ENCODE measurements around the gene PEMT.

- TF ChIP-seq ZC3H11A (IDR thresholded peaks at IDR 0.05; ENCODE audit: low read depth, low read length) (no peak), ZBTB11 (CRISPR knock-in tag; IDR thresholded peaks at IDR 0.05) (no peak), POLR2AphosphoS5 (IDR thresholded peaks at IDR 0.05; ENCODE audit: control insufficient read depth, insufficient read depth, low read depth, low read length) (no peak), EHMT2 (IDR thresholded peaks at IDR 0.05) (no peak), CHD2 (IDR thresholded peaks at IDR 0.05; ENCODE audit: low read depth, low read length) (no peak), ZNF512 (tag; IDR thresholded peaks at IDR 0.05) (no peak), ZNF785 (CRISPR knock-in tag; IDR thresholded peaks at IDR 0.05) (no peak), TBL1XR1 (IDR thresholded peaks at IDR 0.05; ENCODE audit: low read length in 2 of 2) (no peak), ZKSCAN8 (CRISPR knock-in tag; IDR thresholded peaks at IDR 0.05) (no peak), CHD7 (IDR thresholded peaks at IDR 0.05; ENCODE audit: low read depth, low read length) (no peak), DACH1 (IDR thresholded peaks at IDR 0.05; ENCODE audit: partially characterized antibody) (no peak), CTCF (IDR thresholded peaks at IDR 0.05 in 2 of 3, conservative IDR thresholded peaks at IDR 0.05 in 1 of 3; ENCODE audit: insufficient read depth in 2 of 3, low read depth in 1 of 3, low read length in 3 of 3) (no peak), RCOR1 (IDR thresholded peaks at IDR 0.05; ENCODE audit: borderline replicate concordance in 1 of 2, low read depth in 2 of 2, low read length in 2 of 2) (no peak), ZBTB49 (CRISPR knock-in tag; IDR thresholded peaks at IDR 0.05; ENCODE audit: borderline replicate concordance) (no peak)
Observed at GRCh38 chr17:17593222-17593620, 1.7 kb upstream of the PEMT start.

All from K562 (cell line).